Measurements from ENCODE around the gene MOCS3. TPM values are rescaled to one million over a fixed set of nuclear protein-coding genes. Genes with fewer than 3 reads are reported as not detected.
"Not testable (repeated sequence)": the region's sequence is repeated elsewhere in the genome, so short reads cannot be mapped to it uniquely, and the experiment has no call there.

The MOCS3 gene
- total and polyA plus RNA-seq, 2 donors (not counting 3 experiments of a cell fraction or from before 2014, with no cell fraction given), result 3.2 to 3.6 TPM

- Histone ChIP-seq H3K9ac (replicated peaks; ENCODE audit: extremely low read depth, insufficient read depth, low read length) (no peak overlapping the region), H4K20me1 (replicated peaks; ENCODE audit: control insufficient read depth, extremely low read depth, insufficient read depth, low read length) (no peaks in the 10 kb centered on the region), H3K4me2 (ENCODE audit: insufficient read depth, low read length) (no peak overlapping the region), H3K4me3 (replicated peaks in 1 of 3; ENCODE audit: insufficient read depth in 1 of 3, low read depth in 1 of 3, low read length in 3 of 3) (no peak overlapping the region), H3K79me2 (ENCODE audit: control insufficient read depth, insufficient read depth, low read length) (no peaks in the 10 kb centered on the region), H3K9me3 (replicated peaks; ENCODE audit: control insufficient read depth, insufficient read depth, low read length) (no peaks in the 10 kb centered on the region), H3K4me1 (ENCODE audit: control insufficient read depth, extremely low read depth, insufficient read depth, low read length) (no peaks in the 10 kb centered on the region), H3K27me3 (ENCODE audit: control insufficient read depth in 2 of 2, insufficient read depth in 2 of 2, low read length in 2 of 2) (peaks cover 0 to 3% of the 10 kb centered on the region in 2 experiments), H3K36me3 (ENCODE audit: control insufficient read depth in 2 of 2, extremely low read depth in 1 of 2, insufficient read depth in 2 of 2, low read length in 2 of 2) (no peaks in the 10 kb centered on the region), H3K27ac (ENCODE audit: insufficient read depth, low read depth, low read length) (no peak overlapping the region), H3K9me1 (replicated peaks; ENCODE audit: control insufficient read depth, extremely low read depth, insufficient read depth, low read length) (no peaks in the 10 kb centered on the region), H2AFZ (ENCODE audit: low read depth, low read length) (no peak overlapping the region)
- ChIA-PET POLR2A (no interaction called here), CTCF (interaction anchor here (1.7 kb wide), 1 partner anchor 10 kb away, joined by 12 read pairs; no protein-coding TSS in a partner anchor)
- BruUV-seq (replicated peaks), result no TSS peak
- intact Hi-C loops (cut with micrococcal nuclease) (loop anchor here (10.0 kb wide), 1 partner anchor 487 kb away; no protein-coding TSS in a partner anchor), dilution Hi-C loops (cut with MboI; ENCODE audit: extremely low pct_ligation_motif_present, low sequenced_read_pairs) (no loop called here)
- no peak for TF ChIP-seq CTCF (IDR thresholded peaks at IDR 0.05; ENCODE audit: extremely low read depth in 1 of 2, insufficient read depth in 1 of 2, low read depth in 1 of 2, low read length in 2 of 2)
- no peak for TF ChIP-seq FOS (IDR thresholded peaks at IDR 0.05; ENCODE audit: borderline replicate concordance, insufficient read depth, low read length)
- no peak for TF ChIP-seq POLR2AphosphoS5 (IDR thresholded peaks at IDR 0.05; ENCODE audit: insufficient read depth, low read depth, low read length)
- no peak for TF ChIP-seq EZH2 (IDR thresholded peaks at IDR 0.05; ENCODE audit: borderline replicate concordance, low read depth, low read length, severe bottlenecking)
- TF ChIP-seq JUN (IDR thresholded peaks at IDR 0.05; ENCODE audit: borderline replicate concordance, insufficient read depth, insufficient read length, low read depth), result no peak
- TF ChIP-seq MYC (IDR thresholded peaks at IDR 0.05; ENCODE audit: low read depth, low read length), result no peak
- no peak for TF ChIP-seq MAX (IDR thresholded peaks at IDR 0.05; ENCODE audit: insufficient read depth, insufficient read length)
- no peak for TF ChIP-seq POLR2A (IDR thresholded peaks at IDR 0.05; ENCODE audit: low read depth, low read length)
- no peak for TF ChIP-seq GATA2 (IDR thresholded peaks at IDR 0.05; ENCODE audit: insufficient read depth, insufficient read length, low read depth, low read length)
- no peak for FAIRE-seq
- DNase-seq (ENCODE audit: low read depth, low spot score), result no peak
Observed at GRCh38 chr20:50977066-50978021, 18.7 kb downstream of the MOCS3 start.

- not testable (repeated sequence) for BruUV-seq (replicated peaks); H3K4me2 ChIP-seq (ENCODE audit: insufficient read depth, low read length)
Observed at GRCh38 chr20:50978533-50978932, 19.9 kb downstream of the MOCS3 start.

More at GRCh38 chr20:50978533-50978932, 19.9 kb downstream of the MOCS3 start:
- H3K9ac ChIP-seq (replicated peaks; ENCODE audit: extremely low read depth, insufficient read depth, low read length); dilution Hi-C loops (cut with MboI; ENCODE audit: extremely low pct_ligation_motif_present, low sequenced_read_pairs); H3K9me1 ChIP-seq (replicated peaks; ENCODE audit: control insufficient read depth, extremely low read depth, insufficient read depth, low read length); H3K36me3 ChIP-seq (ENCODE audit: control insufficient read depth in 2 of 2, extremely low read depth in 1 of 2, insufficient read depth in 2 of 2, low read length in 2 of 2); POLR2A ChIA-PET; H3K4me1 ChIP-seq (ENCODE audit: control insufficient read depth, extremely low read depth, insufficient read depth, low read length); H3K79me2 ChIP-seq (ENCODE audit: control insufficient read depth, insufficient read depth, low read length); H3K9me3 ChIP-seq (replicated peaks; ENCODE audit: control insufficient read depth, insufficient read depth, low read length); DNase-seq (ENCODE audit: low read depth, low spot score); H3K27me3 ChIP-seq (ENCODE audit: control insufficient read depth in 2 of 2, insufficient read depth in 2 of 2, low read length in 2 of 2); FAIRE-seq; H4K20me1 ChIP-seq (replicated peaks; ENCODE audit: control insufficient read depth, extremely low read depth, insufficient read depth, low read length); H2AFZ ChIP-seq (ENCODE audit: low read depth, low read length); H3K4me3 ChIP-seq (replicated peaks in 1 of 3; ENCODE audit: insufficient read depth in 1 of 3, low read depth in 1 of 3, low read length in 3 of 3); H3K27ac ChIP-seq (ENCODE audit: insufficient read depth, low read depth, low read length): not testable (repeated sequence)
- intact Hi-C loops (cut with micrococcal nuclease), result loop anchor here (10.0 kb wide), 1 partner anchor 486 kb away; no protein-coding TSS in a partner anchor
- CTCF ChIA-PET, result interaction anchor here (1.7 kb wide), 1 partner anchor 9 kb away, joined by 12 read pairs; no protein-coding TSS in a partner anchor
